HepG2 (cell line): Measurements from ENCODE around the gene NDUFB10. TPM values are rescaled to one million over a fixed set of nuclear protein-coding genes. Genes with fewer than 3 reads are reported as not detected.
A peak's percentile ranks its signal among the peaks of the same experiment; 100 is the strongest.

Source experiments
- ATF6 ChIP-seq: sonication (generic); formaldehyde crosslinking; conservative IDR thresholded peaks from 2 replicates; pipeline ENCODE4 v1.4.0; 2020; ENCODE audit warnings: missing genetic modification reagents
- CTCF ChIP-seq: sonication (generic); formaldehyde crosslinking; IDR thresholded peaks from 2 replicates; pipeline ENCODE4 v1.5.0; 2020; ENCODE audit warnings: mild to moderate bottlenecking, missing genetic modification reagents, moderate library complexity
- FIP1L1 ChIP-seq: fragments of 200-400 bp; formaldehyde crosslinking; IDR thresholded peaks from 2 replicates; pipeline ENCODE4 v1.6.1; 2018; ENCODE audit warnings: low read depth, mild to moderate bottlenecking, low read length, moderate library complexity, borderline replicate concordance; ENCODE audit not compliant: insufficient read depth
- GFI1 ChIP-seq: sonication (generic); formaldehyde crosslinking; IDR thresholded peaks from 2 replicates; pipeline ENCODE4 v1.5.0; 2020; ENCODE audit warnings: missing genetic modification reagents, mild to moderate bottlenecking, borderline replicate concordance
- GRHL1 ChIP-seq: sonication (generic); formaldehyde crosslinking; conservative IDR thresholded peaks from 2 replicates; pipeline ENCODE4 v1.8.0; 2022; ENCODE audit warnings: missing genetic modification reagents
- IKZF4 ChIP-seq: sonication (generic); formaldehyde crosslinking; IDR thresholded peaks from 2 replicates; pipeline ENCODE4 v1.5.1; 2020; ENCODE audit warnings: borderline replicate concordance, mild to moderate bottlenecking, low read depth, missing genetic modification reagents; ENCODE audit errors: not compliant biosample characterization
- MIER3 ChIP-seq: IDR thresholded peaks from 2 replicates; pipeline ENCODE4 v1.6.1; 2016; ENCODE audit warnings: missing compliant biosample characterization, borderline replicate concordance
- NPAS2 ChIP-seq: sonication (generic); formaldehyde crosslinking; IDR thresholded peaks from 2 replicates; pipeline ENCODE4 v1.8.0; 2022; ENCODE audit warnings: mild to moderate bottlenecking, missing genetic modification reagents, borderline replicate concordance
- RBM22 ChIP-seq: fragments of 200-400 bp; formaldehyde crosslinking; optimal IDR thresholded peaks from 2 replicates; pipeline ENCODE3; 2017; ENCODE audit warnings: mild to moderate bottlenecking, low read length, moderate library complexity
- RBM39 ChIP-seq: fragments of 200-400 bp; formaldehyde crosslinking; IDR thresholded peaks from one replicate; pipeline ENCODE4 v1.6.1; 2018; ENCODE audit warnings: antibody characterized with exemption, mild to moderate bottlenecking, low read depth, low read length; ENCODE audit not compliant: poor library complexity, severe bottlenecking
- SAP130 ChIP-seq: IDR thresholded peaks from 2 replicates; pipeline ENCODE4 v1.6.1; 2016; ENCODE audit warnings: low read depth
- SYNCRIP ChIP-seq: fragments of 200-400 bp; formaldehyde crosslinking; IDR thresholded peaks from 2 replicates; pipeline ENCODE4 v1.6.1; 2018; ENCODE audit warnings: mild to moderate bottlenecking, low read depth, low read length; ENCODE audit not compliant: insufficient read depth
- TCF7 ChIP-seq: sonication (generic); IDR thresholded peaks from 2 replicates; pipeline ENCODE4 v1.6.1; 2016; ENCODE audit warnings: antibody characterized with exemption, low read depth
- ZBTB25 ChIP-seq: IDR thresholded peaks from 2 replicates; pipeline ENCODE4 v1.6.1; 2018; ENCODE audit warnings: missing genetic modification reagents
- ZBTB7B ChIP-seq: sonication (generic); formaldehyde crosslinking; IDR thresholded peaks from 2 replicates; pipeline ENCODE4 v1.4.0; 2020; ENCODE audit warnings: missing genetic modification reagents
- ZMYM3 ChIP-seq: sonication (generic); formaldehyde crosslinking; IDR thresholded peaks from 2 replicates; pipeline ENCODE4 v1.5.1; 2020; ENCODE audit warnings: mild to moderate bottlenecking, missing genetic modification reagents
- ZNF335 ChIP-seq: sonication (generic); formaldehyde crosslinking; IDR thresholded peaks from 2 replicates; pipeline ENCODE4 v1.4.0; 2020; ENCODE audit warnings: missing genetic modification reagents
- ZNF768 ChIP-seq: sonication (generic); formaldehyde crosslinking; IDR thresholded peaks from 2 replicates; pipeline ENCODE4 v1.4.0; 2020; ENCODE audit warnings: missing genetic modification reagents
- ZNF770 ChIP-seq: sonication (generic); formaldehyde crosslinking; IDR thresholded peaks from 2 replicates; pipeline ENCODE4 v1.5.0; 2020; ENCODE audit warnings: mild to moderate bottlenecking, missing genetic modification reagents
- polyA plus RNA-seq, 8 experiments: library from polyadenylated mRNA; depleted of rRNA in 3 of 8; stranded (reverse) in 7 of 8; unstranded in 1 of 8; fragments of >200 nt; fragmentation: Illumina TruSeq in 4 of 8; extraction: Trizol in 4 of 8; gene quantifications; 2 replicates each; pipeline versions ENCODE4 v1.2.1 to v1.2.3, GENCODE V29; 2011 to 2016; ENCODE audit warnings: low read depth in 4 of 8, missing spikeins in 1 of 8, mixed read lengths in 1 of 8; ENCODE audit not compliant: insufficient read depth in 1 of 8
- total RNA-seq, 5 experiments: library from RNA; depleted of rRNA; stranded (reverse); fragments of >200 nt; fragmentation: Illumina TruSeq; extraction: Trizol; gene quantifications; 2 replicates each; pipeline ENCODE4 v1.2.3, GENCODE V29; 2016; ENCODE audit warnings: low read depth in 1 of 5

The NDUFB10 gene
- total and polyA plus RNA-seq, 2 of the 13 experiments (the other 11 are each of a cell fraction or from before 2014, with no cell fraction given), result 68.6 to 157 TPM

- TF ChIP-seq ZBTB7B (CRISPR knock-in tag), result peak; percentile 43; the same call in 1 of the 2 replicates
- TF ChIP-seq ZNF770, result peak; percentile 74
- TF ChIP-seq CTCF, result peak; percentile 96
- no peak for TF ChIP-seq SYNCRIP
- TF ChIP-seq FIP1L1, result 0 out of 2 replicates have a peak, but pooled peaks have one; percentile 69
- TF ChIP-seq GRHL1 (CRISPR knock-in tag), result no peak
- TF ChIP-seq GFI1, result no peak
- peak; percentile 63; the same call in 1 of the 2 replicates for TF ChIP-seq ZBTB25 (CRISPR knock-in tag)
- TF ChIP-seq ATF6 (CRISPR knock-in tag), result no peak
- TF ChIP-seq MIER3 (CRISPR knock-in tag), result peak; percentile 70; the same call in 1 of the 2 replicates
- TF ChIP-seq NPAS2 (CRISPR knock-in tag), result no peak
- TF ChIP-seq IKZF4 (CRISPR knock-in tag), result peak; percentile 39
- TF ChIP-seq RBM39, result peak; percentile 86
- TF ChIP-seq TCF7, result no peak
- TF ChIP-seq SAP130, result peak; percentile 92
- TF ChIP-seq ZMYM3 (CRISPR knock-in tag), result peak; percentile 71; the same call in 1 of the 2 replicates
- TF ChIP-seq ZNF335 (CRISPR knock-in tag), result 0 out of 2 replicates have a peak, but pooled peaks have one; percentile 29
- TF ChIP-seq RBM22, result no peak
- TF ChIP-seq ZNF768 (CRISPR knock-in tag), result peak; percentile 70
Measured at GRCh38 chr16:2003827-2004641, 44.7 kb downstream of the NDUFB10 start (continued).
